ENCODE results near the gene ADAMTS16.

- no peak for TF ChIP-seq CTCF (IDR thresholded peaks at IDR 0.05)
- no peak for TF ChIP-seq POLR2A (IDR thresholded peaks at IDR 0.05)
- no peak for TF ChIP-seq EP300 (IDR thresholded peaks at IDR 0.05)
These were observed 38.5 kb downstream of the ADAMTS16 start for GRCh38 chr5:5178580-5178979.
